Measurements from ENCODE around the gene TNXB.

GRCh38 chr6:32127409-32127716, 18.2 kb upstream of the TNXB start:
- TF ChIP-seq JUN (IDR thresholded peaks at IDR 0.05; ENCODE audit: borderline replicate concordance, insufficient read depth, insufficient read length, low read depth), result no peak
- TF ChIP-seq POLR2A (IDR thresholded peaks at IDR 0.05; ENCODE audit: low read depth, low read length), result peak; percentile 9
- TF ChIP-seq CTCF (IDR thresholded peaks at IDR 0.05; ENCODE audit: extremely low read depth in 1 of 2, insufficient read depth in 1 of 2, low read depth in 1 of 2, low read length in 2 of 2), result no peak
- no peak for TF ChIP-seq MAX (IDR thresholded peaks at IDR 0.05; ENCODE audit: insufficient read depth, insufficient read length)
- no peak for TF ChIP-seq MYC (IDR thresholded peaks at IDR 0.05; ENCODE audit: low read depth, low read length)
- no peak for TF ChIP-seq EZH2 (IDR thresholded peaks at IDR 0.05; ENCODE audit: borderline replicate concordance, low read depth, low read length, severe bottlenecking)
- TF ChIP-seq POLR2AphosphoS5 (IDR thresholded peaks at IDR 0.05; ENCODE audit: insufficient read depth, low read depth, low read length), result no peak
- TF ChIP-seq FOS (IDR thresholded peaks at IDR 0.05; ENCODE audit: borderline replicate concordance, insufficient read depth, low read length), result no peak

All from endothelial cell of umbilical vein (primary cell).